Heart left ventricle (tissue), 16 donors: Measurements from ENCODE around the gene BLID. TPM values are rescaled to one million over a fixed set of nuclear protein-coding genes. Genes with fewer than 3 reads are reported as not detected.

Experiments
- ATAC-seq, 4 donors: fragments of 200-7000 bp; cut with Tn5 transposase; one replicate each; pipeline ENCODE4 v1.9.1; 2020 to 2022; ENCODE audit warnings: moderate library complexity in 4 of 4, mild to moderate bottlenecking in 3 of 4, moderate number of reproducible peaks in 1 of 4
- DNase-seq, 5 donors: peaks; one replicate each; pipeline ENCODE4 v3.0.0-alpha.2; 2020
- H3K27ac ChIP-seq, 12 donors: fragments of 200-600 bp; sonication (generic) in 4 of 12; one replicate each; pipeline versions ENCODE4 v1.5.0 to v1.8.0; 2016 to 2022; ENCODE audit warnings: mild to moderate bottlenecking in 2 of 12
- H3K27me3 ChIP-seq, 9 donors: fragments of 200-600 bp; sonication (generic) in 2 of 9; one replicate each; pipeline versions ENCODE4 v1.5.1 to v1.8.0; 2016 to 2022; ENCODE audit warnings: mild to moderate bottlenecking in 3 of 9
- H3K36me3 ChIP-seq, 9 donors: fragments of 200-600 bp; sonication (generic) in 2 of 9; one replicate each; pipeline versions ENCODE4 v1.5.0 to v1.8.0; 2018 to 2022; ENCODE audit warnings: mild to moderate bottlenecking in 2 of 9
- H3K4me1 ChIP-seq, 12 donors: fragments of 200-600 bp; sonication (generic) in 4 of 12; one replicate each; pipeline versions ENCODE4 v1.5.0 to v1.8.0; 2016 to 2022; ENCODE audit warnings: mild to moderate bottlenecking in 3 of 12
- H3K4me3 ChIP-seq, 12 donors: fragments of 200-600 bp; sonication (generic) in 4 of 12; one replicate each; pipeline versions ENCODE4 v1.5.0 to v1.8.0; 2017 to 2022; ENCODE audit warnings: mild to moderate bottlenecking in 9 of 12, moderate library complexity in 4 of 12
- H3K9me3 ChIP-seq, 12 donors: fragments of 200-600 bp; sonication (generic) in 4 of 12; one replicate each; pipeline versions ENCODE4 v1.5.0 to v1.8.0; 2016 to 2022; ENCODE audit warnings: mild to moderate bottlenecking in 1 of 12
- POLR2A ChIP-seq, 2 donors: fragments of 450-650 bp; IDR thresholded peaks; one replicate each; pipeline ENCODE4 v1.6.1; 2017; ENCODE audit warnings: antibody characterized with exemption in 2 of 2, mild to moderate bottlenecking in 2 of 2, moderate library complexity in 2 of 2
- WGBS, 4 donors: extraction: QIAGEN DNeasy Blood & Tissue Kit in 2 of 4; methylation state at CpG; one replicate each; pipeline versions ENCODE4 v1.1.5 to v1.1.7; 2013 to 2018; 5-methylcytosine and 5-hydroxymethylcytosine counted together
- intact Hi-C, 10 donors: fragments of 100-400 bp; cut with DNase I; formaldehyde crosslinking; loops; one replicate each; pipeline versions ENCODE4 v1.11.1 to v1.14.2; 2022
- microRNA counts, 2 donors: library from miRNA; unstranded; fragments of <30 nt; microRNA quantifications; one replicate each; lab custom pipeline; 2016
- microRNA-seq, 4 donors: library from miRNA; unstranded; fragments of <30 nt; microRNA quantifications; one replicate each; pipeline versions ENCODE4 to v1.2.0, GENCODE V29; 2017 to 2020
- polyA plus RNA-seq, 2 donors: library from polyadenylated mRNA; stranded (reverse); fragments of 200-250 nt; gene quantifications; one replicate each; pipeline ENCODE4 v1.2.3, GENCODE V29; 2013
- total RNA-seq, 9 donors: library from RNA; depleted of rRNA in 2 of 9; stranded (reverse); fragments of >200 nt in 2 of 9; fragmentation: NEBNext Ultra II Directional in 3 of 9; extraction: Animal tissue kit (Norgen Biotek cat#: 25700) in 3 of 9; gene quantifications; one replicate each; pipeline versions ENCODE4 v1.1.0 to v1.2.4, GENCODE V29; 2016 to 2023
- TF ChIP-seq, protein P1 (sequence below), 12 donors: fragments of 200-600 bp; sonication (generic) in 4 of 12; IDR thresholded peaks; one replicate each; pipeline versions ENCODE4 v1.5.0 to v1.8.0; 2018 to 2022; ENCODE audit warnings: antibody characterized with exemption in 12 of 12, mild to moderate bottlenecking in 5 of 12
- donor health status: ischemic (EF 13 %, LVEDD 7.1; RV severe dilation, severe dysfunction).
- donor health status: healthy with polysubstance abuse.
- donor health status: DM: no; HTN: yes; CAD: no.
- donor health status: DM: no; HTN: no; CAD: no.
- donor health status: ischemic (EF 25% LVEDD 6.9; RV normal size, moderate dysfunction).
- donor health status: ischemic (EF 25% LVEDD 5.7; RV mildly dilated, moderate dysfunction).
- donor health status: healthy.
- donor health status: DM: yes; HTN: yes; CAD: no.
- donor health status: ischemic (EF 35%, LVEDD 5.7; RV mildly dilated, moderate dysfunction).
- donor health status: nonischemic (EF 11% LVEDD 7.7; RV severe dilation, severe dysfunction).
- donor health status: DM: yes; HTN: yes; CAD: no.
- donor health status: PGD.
- donor health status: ischemic (EF 29% LVEDD 5.4; RV normal size, mild dysfunction).
- donor health status: nonischemic (EF 23%, LVEDD 6.1; RV moderate dilation, normal function).

BLID gene
- total and polyA plus RNA-seq, 11 donors: not detected

GRCh38 chr11:122071709-122072202, 44.3 kb downstream of the BLID start:
- Histone ChIP-seq H3K27me3 (no peaks in the 10 kb centered on the region), H3K27ac (no peak overlapping the region)
- DNase-seq: no peak

GRCh38 chr11:122069707-122070360, 46.2 kb downstream of the BLID start:
- no peaks in the 10 kb centered on the region for H3K36me3 ChIP-seq
- intact Hi-C loops: no loop called here
- H3K27ac ChIP-seq: no peak overlapping the region
- TF ChIP-seq, protein P1, sequence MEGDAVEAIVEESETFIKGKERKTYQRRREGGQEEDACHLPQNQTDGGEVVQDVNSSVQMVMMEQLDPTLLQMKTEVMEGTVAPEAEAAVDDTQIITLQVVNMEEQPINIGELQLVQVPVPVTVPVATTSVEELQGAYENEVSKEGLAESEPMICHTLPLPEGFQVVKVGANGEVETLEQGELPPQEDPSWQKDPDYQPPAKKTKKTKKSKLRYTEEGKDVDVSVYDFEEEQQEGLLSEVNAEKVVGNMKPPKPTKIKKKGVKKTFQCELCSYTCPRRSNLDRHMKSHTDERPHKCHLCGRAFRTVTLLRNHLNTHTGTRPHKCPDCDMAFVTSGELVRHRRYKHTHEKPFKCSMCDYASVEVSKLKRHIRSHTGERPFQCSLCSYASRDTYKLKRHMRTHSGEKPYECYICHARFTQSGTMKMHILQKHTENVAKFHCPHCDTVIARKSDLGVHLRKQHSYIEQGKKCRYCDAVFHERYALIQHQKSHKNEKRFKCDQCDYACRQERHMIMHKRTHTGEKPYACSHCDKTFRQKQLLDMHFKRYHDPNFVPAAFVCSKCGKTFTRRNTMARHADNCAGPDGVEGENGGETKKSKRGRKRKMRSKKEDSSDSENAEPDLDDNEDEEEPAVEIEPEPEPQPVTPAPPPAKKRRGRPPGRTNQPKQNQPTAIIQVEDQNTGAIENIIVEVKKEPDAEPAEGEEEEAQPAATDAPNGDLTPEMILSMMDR (IDR thresholded peaks at IDR 0.05): no peak
- TF ChIP-seq POLR2A (IDR thresholded peaks at IDR 0.05): no peak
- H3K4me3 ChIP-seq: no peak overlapping the region
- H3K4me1 ChIP-seq: peaks cover 0 to 44% (median 13%) of the 10 kb centered on the region in 12 donors
- ATAC-seq: no peak
- WGBS, 4 donors: 55 to 62% (median 60%) methylated on average over 7 of the region's 7 CpGs
- no peaks in the 10 kb centered on the region for H3K9me3 ChIP-seq
- DNase-seq: peak in 3 of 5 donors; percentile 37 to 52 (median 38)
- H3K27me3 ChIP-seq: no peaks in the 10 kb centered on the region

More at GRCh38 chr11:122071709-122072202, 44.3 kb downstream of the BLID start:
- TF ChIP-seq, protein P1 (IDR thresholded peaks at IDR 0.05): no peak
- no peak for TF ChIP-seq POLR2A (IDR thresholded peaks at IDR 0.05)
- no peaks in the 10 kb centered on the region for H3K9me3 ChIP-seq
- peaks cover 0 to 44% (median 13%) of the 10 kb centered on the region in 12 donors for H3K4me1 ChIP-seq
- no peak for ATAC-seq
- H3K4me3 ChIP-seq: no peak overlapping the region
- 85 to 92% (median 88%) methylated on average over 10 of the region's 10 CpGs for WGBS, 4 donors
- intact Hi-C loops: no loop called here
- H3K36me3 ChIP-seq: no peaks in the 10 kb centered on the region

DNA sequence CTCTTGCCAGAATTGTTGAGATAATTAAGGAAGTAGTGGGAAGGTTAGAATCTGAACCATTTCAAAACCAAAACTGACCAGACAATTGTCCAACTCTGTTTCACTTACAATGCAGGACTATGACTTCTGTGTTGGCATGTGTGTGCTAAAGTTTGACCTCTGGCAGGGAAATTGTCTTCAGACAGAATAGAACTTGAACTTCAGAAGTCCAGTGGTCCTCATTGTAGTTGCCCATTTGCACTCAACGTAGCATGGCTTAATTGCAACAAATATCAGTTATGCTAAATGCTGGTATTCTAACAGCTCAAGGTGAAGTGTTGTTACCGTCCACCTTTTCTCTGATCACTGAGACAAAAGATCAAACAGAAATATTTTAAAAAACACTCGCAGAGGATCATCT, 47.2 kb downstream of the BLID start:
- no peak for ATAC-seq
- DNase-seq: no peak
- H3K27ac ChIP-seq: no peak overlapping the region

GRCh38 chr11:122068141-122068540, 47.9 kb downstream of the BLID start:
- TF ChIP-seq POLR2A (IDR thresholded peaks at IDR 0.05): no peak
- TF ChIP-seq, protein P1 (IDR thresholded peaks at IDR 0.05): no peak
- DNase-seq (no peak), ATAC-seq (no peak)
- Histone ChIP-seq H3K4me3 (no peak overlapping the region), H3K4me1 (peaks cover 0 to 29% (median 10%) of the 10 kb centered on the region in 12 donors), H3K27me3 (no peaks in the 10 kb centered on the region), H3K27ac (no peak overlapping the region), H3K9me3 (no peaks in the 10 kb centered on the region), H3K36me3 (no peaks in the 10 kb centered on the region)
- intact Hi-C loops: no loop called here
- WGBS, 4 donors: 51 to 59% (median 54%) methylated on average over 5 of the region's 5 CpGs

More for the DNA sequence above, 47.2 kb downstream of the BLID start:
- peaks cover 0 to 34% (median 10%) of the 10 kb centered on the region in 12 donors for H3K4me1 ChIP-seq
- H3K27me3 ChIP-seq: no peaks in the 10 kb centered on the region
- intact Hi-C loops: no loop called here
- no peak overlapping the region for H3K4me3 ChIP-seq
- H3K36me3 ChIP-seq: no peaks in the 10 kb centered on the region
- 76 to 80% (median 78%) methylated on average over 3 of the region's 3 CpGs for WGBS, 4 donors
- no peaks in the 10 kb centered on the region for H3K9me3 ChIP-seq
- TF ChIP-seq, protein P1 (IDR thresholded peaks at IDR 0.05): no peak
- no peak for TF ChIP-seq POLR2A (IDR thresholded peaks at IDR 0.05)

MicroRNA genes within 50 kb of the gene (microRNA counts, 767-probe panel; counts per million panel counts)
- microRNA hsa-let-7a-5p (lab: Ali Mortazavi, UCI) (7,257 to 7,489 counts per million in 2 donors), microRNA hsa-miR-100-5p (lab: Ali Mortazavi, UCI) (3,809 to 4,715 counts per million in 2 donors), microRNA hsa-miR-125b-5p (lab: Ali Mortazavi, UCI) (6,225 to 6,460 counts per million in 2 donors)

Small RNAs within 50 kb of the gene (microRNA-seq; reads per million reads assigned to microRNA genes)
- gene MIR100: 5,043 to 9,363 (median 8,634) reads per million in 4 donors
- 361 to 753 (median 515) reads per million in 4 donors for gene MIR125B1
- 48.6 to 790 (median 281) reads per million in 4 donors for gene MIRLET7A2
